Osteocyte (in vitro differentiated cells): ENCODE results near the gene CDH10. TPM values are rescaled to one million over a fixed set of nuclear protein-coding genes. Genes with fewer than 3 reads are reported as not detected.

Experiments
- DNase-seq: peaks from one replicate; pipeline ENCODE4 v3.0.0; 2021; ENCODE audit warnings: mixed read lengths; ENCODE audit not compliant: unreplicated experiment; ENCODE audit errors: extremely low spot score
- H3K27ac Mint-ChIP-seq: one replicate; pipeline ENCODE4 v1.8.0; 2021; ENCODE audit warnings: mild to moderate bottlenecking, mixed read lengths; ENCODE audit not compliant: unreplicated experiment
- H3K27me3 Mint-ChIP-seq: one replicate; pipeline ENCODE4 v1.8.0; 2021; ENCODE audit warnings: mixed read lengths; ENCODE audit not compliant: unreplicated experiment
- H3K36me3 Mint-ChIP-seq: one replicate; pipeline ENCODE4 v1.8.0; 2021; ENCODE audit warnings: mixed read lengths; ENCODE audit not compliant: unreplicated experiment
- H3K4me1 Mint-ChIP-seq: one replicate; pipeline ENCODE4 v1.8.0; 2021; ENCODE audit warnings: mixed read lengths; ENCODE audit not compliant: unreplicated experiment
- H3K4me3 Mint-ChIP-seq: one replicate; pipeline ENCODE4 v1.8.0; 2021; ENCODE audit warnings: mild to moderate bottlenecking, moderate library complexity, mixed read lengths; ENCODE audit not compliant: unreplicated experiment
- H3K9me3 Mint-ChIP-seq: one replicate; pipeline ENCODE4 v1.8.0; 2021; ENCODE audit warnings: mixed read lengths; ENCODE audit not compliant: unreplicated experiment
- CTCF ChIP-seq: fragments of 200-600 bp; sonication (generic); IDR thresholded peaks from 2 replicates; pipeline ENCODE4 v1.5.0; 2021; ENCODE audit warnings: antibody characterized with exemption, mild to moderate bottlenecking, moderate library complexity
- total RNA-seq: library from RNA; stranded (reverse); gene quantifications from 2 replicates; pipeline ENCODE4 v1.2.1, GENCODE V29; 2021

CDH10 gene
- total RNA-seq, 1 donor from 2014 or later = not detected

GRCh38 chr5:24629798-24630197, 15.0 kb downstream of the CDH10 start:
- Mint-ChIP-seq H3K27ac (no peak overlapping the region), H3K36me3 (no peaks in the 10 kb centered on the region), H3K9me3 (no peaks in the 10 kb centered on the region), H3K4me1 (no peaks in the 10 kb centered on the region), H3K4me3 (no peak overlapping the region), H3K27me3 (peaks cover 4% of the 10 kb centered on the region)
- DNase-seq = no peak
- no peak for TF ChIP-seq CTCF

- TF ChIP-seq CTCF = no peak
- no peak for DNase-seq
- no peak overlapping the region for H3K27ac Mint-ChIP-seq
- H3K4me3 Mint-ChIP-seq = no peak overlapping the region
- H3K4me1 Mint-ChIP-seq = no peaks in the 10 kb centered on the region
- no peaks in the 10 kb centered on the region for H3K36me3 Mint-ChIP-seq
- no peaks in the 10 kb centered on the region for H3K9me3 Mint-ChIP-seq
- peaks cover 2% of the 10 kb centered on the region for H3K27me3 Mint-ChIP-seq
These were observed 19.9 kb downstream of the CDH10 start for GRCh38 chr5:24624872-24625271.

- Mint-ChIP-seq H3K27me3 (no peaks in the 10 kb centered on the region), H3K27ac (no peak overlapping the region), H3K36me3 (no peaks in the 10 kb centered on the region), H3K4me3 (no peak overlapping the region), H3K4me1 (no peaks in the 10 kb centered on the region), H3K9me3 (no peaks in the 10 kb centered on the region)
- no peak for TF ChIP-seq CTCF
- no peak for DNase-seq
These were observed 21.2 kb downstream of the CDH10 start for GRCh38 chr5:24623624-24624023.

- H3K9me3 Mint-ChIP-seq = no peaks in the 10 kb centered on the region
These were observed 21.7 kb downstream of the CDH10 start for GRCh38 chr5:24623031-24623430.

GRCh38 chr5:24621792-24622191, 23.0 kb downstream of the CDH10 start:
- H3K4me3 Mint-ChIP-seq = no peak overlapping the region
- DNase-seq = no peak
- TF ChIP-seq CTCF = no peak
- H3K27ac Mint-ChIP-seq = no peak overlapping the region
- H3K4me1 Mint-ChIP-seq = no peaks in the 10 kb centered on the region
- H3K36me3 Mint-ChIP-seq = no peaks in the 10 kb centered on the region
- H3K9me3 Mint-ChIP-seq = no peaks in the 10 kb centered on the region
- no peaks in the 10 kb centered on the region for H3K27me3 Mint-ChIP-seq

More at GRCh38 chr5:24623031-24623430, 21.7 kb downstream of the CDH10 start:
- Mint-ChIP-seq H3K27ac (no peak overlapping the region), H3K4me3 (no peak overlapping the region), H3K4me1 (no peaks in the 10 kb centered on the region), H3K36me3 (no peaks in the 10 kb centered on the region), H3K27me3 (no peaks in the 10 kb centered on the region)
- TF ChIP-seq CTCF = no peak
- DNase-seq = no peak
